ENCODE measurements around the gene PRMT7.

PRMT7 gene

DNA sequence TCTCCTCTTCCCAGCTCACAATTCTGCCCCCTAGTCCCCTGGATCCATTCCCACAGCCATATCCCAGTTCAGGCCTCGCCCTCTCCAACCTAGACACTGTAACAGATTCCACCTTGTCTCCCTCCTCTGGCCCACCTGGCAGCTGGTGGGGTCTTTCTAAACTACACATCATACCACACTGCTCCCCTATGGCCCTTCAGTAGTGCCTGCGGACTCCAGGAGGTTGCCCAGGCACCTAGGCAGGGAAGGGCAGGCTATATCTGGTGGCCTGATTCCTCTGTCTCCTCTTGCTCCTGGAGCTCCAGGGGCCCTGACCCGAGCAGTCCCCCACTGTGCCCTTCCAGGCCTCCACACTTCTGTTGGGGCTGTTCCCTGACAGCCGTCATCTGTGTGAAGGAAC, 73.0 kb downstream of the PRMT7 start:
- no peak overlapping the region for H3K4me2 ChIP-seq (ENCODE audit: low read depth, low read length, poor library complexity, severe bottlenecking)
- H3F3A ChIP-seq (ENCODE audit: insufficient read depth) = no peaks in the 10 kb centered on the region
- no peaks in the 10 kb centered on the region for H4K20me1 ChIP-seq (ENCODE audit: low read depth, low read length)
- no peak overlapping the region for H3K4me3 ChIP-seq (ENCODE audit: insufficient read depth, low read length, poor library complexity, severe bottlenecking)
- H3K9me2 ChIP-seq (replicated peaks; ENCODE audit: insufficient read depth, low read length) = no peaks in the 10 kb centered on the region
- TF ChIP-seq EZH2phosphoT487 (conservative IDR thresholded peaks at IDR 0.05; ENCODE audit: low read length) = no peak
- TF ChIP-seq, protein P1, sequence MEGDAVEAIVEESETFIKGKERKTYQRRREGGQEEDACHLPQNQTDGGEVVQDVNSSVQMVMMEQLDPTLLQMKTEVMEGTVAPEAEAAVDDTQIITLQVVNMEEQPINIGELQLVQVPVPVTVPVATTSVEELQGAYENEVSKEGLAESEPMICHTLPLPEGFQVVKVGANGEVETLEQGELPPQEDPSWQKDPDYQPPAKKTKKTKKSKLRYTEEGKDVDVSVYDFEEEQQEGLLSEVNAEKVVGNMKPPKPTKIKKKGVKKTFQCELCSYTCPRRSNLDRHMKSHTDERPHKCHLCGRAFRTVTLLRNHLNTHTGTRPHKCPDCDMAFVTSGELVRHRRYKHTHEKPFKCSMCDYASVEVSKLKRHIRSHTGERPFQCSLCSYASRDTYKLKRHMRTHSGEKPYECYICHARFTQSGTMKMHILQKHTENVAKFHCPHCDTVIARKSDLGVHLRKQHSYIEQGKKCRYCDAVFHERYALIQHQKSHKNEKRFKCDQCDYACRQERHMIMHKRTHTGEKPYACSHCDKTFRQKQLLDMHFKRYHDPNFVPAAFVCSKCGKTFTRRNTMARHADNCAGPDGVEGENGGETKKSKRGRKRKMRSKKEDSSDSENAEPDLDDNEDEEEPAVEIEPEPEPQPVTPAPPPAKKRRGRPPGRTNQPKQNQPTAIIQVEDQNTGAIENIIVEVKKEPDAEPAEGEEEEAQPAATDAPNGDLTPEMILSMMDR (IDR thresholded peaks at IDR 0.05; ENCODE audit: insufficient read depth, low read length, poor library complexity, severe bottlenecking) = no peak
- no peaks in the 10 kb centered on the region for H3K79me2 ChIP-seq (ENCODE audit: insufficient read depth, low read length)
- H2AFZ ChIP-seq (ENCODE audit: low read depth, low read length, severe bottlenecking) = no peak overlapping the region
- no peak overlapping the region for H3K27ac ChIP-seq (ENCODE audit: low read depth, low read length)
- no peaks in the 10 kb centered on the region for H3K36me3 ChIP-seq (ENCODE audit: low read length)
- H3K9ac ChIP-seq (ENCODE audit: low read length) = no peak overlapping the region
- H3K27me3 ChIP-seq (ENCODE audit: low read length) = no peaks in the 10 kb centered on the region
- no peaks in the 10 kb centered on the region for H3K9me3 ChIP-seq (ENCODE audit: insufficient read depth, low read length)

DNA sequence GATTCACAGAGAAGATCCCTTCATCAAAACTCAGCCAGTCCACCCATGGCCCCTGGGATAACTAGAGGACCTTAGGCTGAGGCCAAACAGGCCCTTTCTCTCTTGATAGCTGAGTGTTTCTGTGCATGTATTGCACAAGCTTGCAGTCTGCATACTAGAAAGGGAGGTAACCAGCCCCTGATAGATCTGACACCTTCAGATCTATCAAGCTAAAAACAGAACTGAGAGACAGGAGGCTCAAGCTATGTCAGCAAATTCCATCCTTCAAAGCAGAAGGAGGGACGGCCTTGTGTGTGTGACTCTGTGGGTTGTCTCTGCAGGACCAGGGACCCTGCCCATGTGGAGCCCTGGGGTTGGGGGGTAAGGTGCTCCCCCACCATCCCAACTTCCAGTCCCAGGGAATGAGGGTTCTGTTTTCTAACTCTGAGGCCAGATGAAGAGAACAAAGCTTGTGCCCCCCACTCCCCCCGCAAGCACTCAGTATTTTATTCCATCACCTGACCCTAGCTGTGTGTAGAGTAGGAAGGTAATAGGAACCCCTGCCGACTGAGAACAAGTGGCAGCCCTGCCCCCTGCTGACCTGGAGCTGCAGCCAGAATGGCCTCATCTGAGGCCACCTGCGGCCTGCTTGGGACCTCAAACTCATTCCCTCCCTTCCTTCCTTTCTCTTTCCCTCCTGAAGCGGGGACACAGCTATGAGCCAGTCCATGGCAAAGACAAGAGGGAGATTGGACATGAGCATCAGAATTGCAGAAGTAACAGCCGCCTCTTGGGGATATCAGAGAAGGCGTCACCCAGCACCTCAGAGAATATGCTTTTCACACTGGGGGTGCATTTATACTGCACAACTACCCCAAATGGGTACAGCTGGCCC, 73.7 kb downstream of the PRMT7 start:
- H3K27ac ChIP-seq (ENCODE audit: low read depth, low read length) = no peak overlapping the region

DNA sequence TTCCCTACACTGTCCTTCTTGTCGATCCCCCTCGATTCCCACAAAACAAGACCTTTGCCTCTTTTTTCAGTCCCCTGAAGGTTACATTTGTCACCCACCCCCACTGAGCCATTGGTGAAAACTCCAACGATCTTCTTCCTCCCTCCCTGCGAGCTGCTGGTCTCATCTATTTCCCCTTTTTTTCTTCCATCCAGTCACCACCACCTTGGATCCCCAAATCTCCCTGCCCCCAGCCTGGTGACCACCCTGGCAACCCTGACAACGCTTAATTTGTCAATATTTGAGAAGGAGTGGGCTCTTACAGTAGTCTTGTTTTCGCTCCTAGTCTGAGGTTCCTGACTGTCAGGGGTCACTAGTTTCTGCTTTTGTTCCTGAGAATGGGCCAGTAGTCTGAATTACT, 74.6 kb downstream of the PRMT7 start:
- Histone ChIP-seq H3K27me3 (ENCODE audit: low read length) (no peaks in the 10 kb centered on the region), H3K9ac (ENCODE audit: low read length) (no peak overlapping the region), H3K27ac (ENCODE audit: low read depth, low read length) (no peak overlapping the region), H2AFZ (ENCODE audit: low read depth, low read length, severe bottlenecking) (no peak overlapping the region), H3K4me2 (ENCODE audit: low read depth, low read length, poor library complexity, severe bottlenecking) (no peak overlapping the region), H3K4me3 (ENCODE audit: insufficient read depth, low read length, poor library complexity, severe bottlenecking) (no peak overlapping the region), H3F3A (ENCODE audit: insufficient read depth) (no peaks in the 10 kb centered on the region), H3K79me2 (ENCODE audit: insufficient read depth, low read length) (no peaks in the 10 kb centered on the region), H3K9me3 (ENCODE audit: insufficient read depth, low read length) (no peaks in the 10 kb centered on the region), H3K36me3 (ENCODE audit: low read length) (no peaks in the 10 kb centered on the region), H4K20me1 (ENCODE audit: low read depth, low read length) (no peaks in the 10 kb centered on the region), H3K9me2 (replicated peaks; ENCODE audit: insufficient read depth, low read length) (no peaks in the 10 kb centered on the region)
- TF ChIP-seq, protein P1 (IDR thresholded peaks at IDR 0.05; ENCODE audit: insufficient read depth, low read length, poor library complexity, severe bottlenecking) = no peak
- TF ChIP-seq EZH2phosphoT487 (conservative IDR thresholded peaks at IDR 0.05; ENCODE audit: low read length) = no peak

More for the DNA sequence above, 73.7 kb downstream of the PRMT7 start:
- Histone ChIP-seq H4K20me1 (ENCODE audit: low read depth, low read length) (no peaks in the 10 kb centered on the region), H3K79me2 (ENCODE audit: insufficient read depth, low read length) (no peaks in the 10 kb centered on the region), H3K9ac (ENCODE audit: low read length) (no peak overlapping the region), H3K4me2 (ENCODE audit: low read depth, low read length, poor library complexity, severe bottlenecking) (no peak overlapping the region), H3K4me3 (ENCODE audit: insufficient read depth, low read length, poor library complexity, severe bottlenecking) (no peak overlapping the region), H3K27me3 (ENCODE audit: low read length) (no peaks in the 10 kb centered on the region), H3K9me3 (ENCODE audit: insufficient read depth, low read length) (no peaks in the 10 kb centered on the region), H2AFZ (ENCODE audit: low read depth, low read length, severe bottlenecking) (no peak overlapping the region), H3K36me3 (ENCODE audit: low read length) (no peaks in the 10 kb centered on the region), H3K9me2 (replicated peaks; ENCODE audit: insufficient read depth, low read length) (no peaks in the 10 kb centered on the region), H3F3A (ENCODE audit: insufficient read depth) (no peaks in the 10 kb centered on the region)
- TF ChIP-seq, protein P1 (IDR thresholded peaks at IDR 0.05; ENCODE audit: insufficient read depth, low read length, poor library complexity, severe bottlenecking) = no peak
- TF ChIP-seq EZH2phosphoT487 (conservative IDR thresholded peaks at IDR 0.05; ENCODE audit: low read length) = no peak
